Tibial artery (tissue), 4 donors: ENCODE results near the gene TRIM7.
A peak's percentile ranks its signal among the peaks of the same experiment; 100 is the strongest.

Experiments
- DNase-seq, 2 donors: peaks; one replicate each; pipeline ENCODE4 v3.0.0-alpha.2; 2019
- H3K27ac ChIP-seq, 2 donors: fragments of 200-600 bp; sonication (generic) in 1 of 2; 1 replicate in 1 of 2; 2 replicates in 1 of 2; pipeline ENCODE4 v1.5.1; 2018 to 2019; ENCODE audit warnings: mild to moderate bottlenecking in 1 of 2
- H3K27me3 ChIP-seq, 2 donors: fragments of 200-600 bp; sonication (generic) in 1 of 2; one replicate each; pipeline versions ENCODE4 v1.5.1 to v1.6.0; 2016 to 2019
- H3K36me3 ChIP-seq, 3 donors: fragments of 200-600 bp; sonication (generic) in 2 of 3; one replicate each; pipeline ENCODE4 v1.5.1; 2016 to 2019; ENCODE audit warnings: mild to moderate bottlenecking in 2 of 3
- H3K4me1 ChIP-seq, 4 donors: fragments of 200-600 bp; sonication (generic) in 2 of 4; 1 replicate in 3 of 4; 2 replicates in 1 of 4; pipeline ENCODE4 v1.5.1; 2016 to 2019
- H3K4me3 ChIP-seq, 2 donors: fragments of 200-600 bp; sonication (generic) in 1 of 2; 1 replicate in 1 of 2; 2 replicates in 1 of 2; pipeline ENCODE4 v1.5.1; 2018 to 2019; ENCODE audit warnings: mild to moderate bottlenecking in 2 of 2
- H3K9me3 ChIP-seq, 3 donors: fragments of 200-600 bp; sonication (generic) in 1 of 3; one replicate each; pipeline ENCODE4 v1.5.1; 2016 to 2019
- CTCF ChIP-seq, 2 experiments: fragments of 200-600 bp in 1 of 2; fragments of 450-650 bp in 1 of 2; IDR thresholded peaks; one replicate each; pipeline ENCODE4 v1.5.1; 2017 to 2019; ENCODE audit warnings: antibody characterized with exemption in 2 of 2, mild to moderate bottlenecking in 1 of 2, moderate library complexity in 1 of 2
- intact Hi-C: fragments of 100-400 bp; cut with DNase I; formaldehyde crosslinking; loops from one replicate; pipeline ENCODE4 v1.15.0; 2023; ENCODE audit warnings: low total_unique reads

TRIM7 gene

GRCh38 chr5:181234455-181235306 lies 29.7 kb upstream of the TRIM7 start:
- Histone ChIP-seq H3K9me3 (no peaks in the 10 kb centered on the region), H3K27ac (no peak overlapping the region), H3K4me1 (peaks cover 0 to 3% (median 0%) of the 10 kb centered on the region in 4 donors), H3K4me3 (no peak overlapping the region), H3K36me3 (peaks cover 48 to 93% (median 78%) of the 10 kb centered on the region in 3 donors), H3K27me3 (no peaks in the 10 kb centered on the region)
- intact Hi-C loops: no loop called here
- peak in 1 of 2 donors; percentile 53 for DNase-seq
- TF ChIP-seq CTCF (IDR thresholded peaks at IDR 0.05): no peak

GRCh38 chr5:181233801-181234454 lies 28.9 kb upstream of the TRIM7 start:
- intact Hi-C loops: no loop called here
- Histone ChIP-seq H3K36me3 (peaks cover 40 to 89% (median 70%) of the 10 kb centered on the region in 3 donors), H3K27ac (no peak overlapping the region), H3K4me3 (no peak overlapping the region), H3K27me3 (no peaks in the 10 kb centered on the region), H3K9me3 (no peaks in the 10 kb centered on the region), H3K4me1 (no peaks in the 10 kb centered on the region)
- TF ChIP-seq CTCF (IDR thresholded peaks at IDR 0.05): no peak
- peak in 1 of 2 donors; percentile 35 for DNase-seq

GRCh38 chr5:181233088-181233800 lies 28.2 kb upstream of the TRIM7 start:
- no peaks in the 10 kb centered on the region for H3K27me3 ChIP-seq
- no peak for TF ChIP-seq CTCF (IDR thresholded peaks at IDR 0.05)
- H3K36me3 ChIP-seq: peaks cover 33 to 83% (median 64%) of the 10 kb centered on the region in 3 donors

GRCh38 chr5:181232593-181232992 lies 27.6 kb upstream of the TRIM7 start:
- no peak for DNase-seq
- H3K9me3 ChIP-seq: no peaks in the 10 kb centered on the region
- intact Hi-C loops: no loop called here
- H3K36me3 ChIP-seq: peaks cover 27 to 81% (median 57%) of the 10 kb centered on the region in 3 donors
- no peak overlapping the region for H3K27ac ChIP-seq
- TF ChIP-seq CTCF (IDR thresholded peaks at IDR 0.05): no peak
- H3K4me3 ChIP-seq: no peak overlapping the region
- H3K4me1 ChIP-seq: no peaks in the 10 kb centered on the region
- no peaks in the 10 kb centered on the region for H3K27me3 ChIP-seq

More at GRCh38 chr5:181233088-181233800, 28.2 kb upstream of the TRIM7 start:
- Histone ChIP-seq H3K4me1 (no peaks in the 10 kb centered on the region), H3K4me3 (no peak overlapping the region), H3K27ac (no peak overlapping the region), H3K9me3 (no peaks in the 10 kb centered on the region)
- peak in 1 of 2 donors; percentile 40 for DNase-seq
- intact Hi-C loops: no loop called here

- peaks cover 15 to 78% (median 46%) of the 10 kb centered on the region in 3 donors for H3K36me3 ChIP-seq
- no peak overlapping the region for H3K4me3 ChIP-seq
- H3K27ac ChIP-seq: no peak overlapping the region
- no peaks in the 10 kb centered on the region for H3K4me1 ChIP-seq
- DNase-seq: no peak
- no peak for TF ChIP-seq CTCF (IDR thresholded peaks at IDR 0.05)
- H3K27me3 ChIP-seq: no peaks in the 10 kb centered on the region
- no peaks in the 10 kb centered on the region for H3K9me3 ChIP-seq
- intact Hi-C loops: no loop called here
These were observed 26.4 kb upstream of the TRIM7 start for GRCh38 chr5:181231432-181231831.
